HG02970 (cell line): Measurements from ENCODE around the gene TCHHL1.

ENCODE experiments used
- ATAC-seq: cut with Tn5 transposase; IDR thresholded peaks from one replicate; pipeline ENCODE4 v1.9.1; 2021; ENCODE audit warnings: mild to moderate bottlenecking, moderate library complexity, moderate number of reproducible peaks; ENCODE audit not compliant: unreplicated experiment, low FRiP score

The TCHHL1 gene

GRCh38 chr1:152042030-152042429 lies 46.8 kb downstream of the TCHHL1 start:
- no peak for ATAC-seq

- no peak for ATAC-seq
Measured at GRCh38 chr1:152039886-152040285, 49.0 kb downstream of the TCHHL1 start.

- no peak for ATAC-seq
Measured at GRCh38 chr1:152039461-152039860, 49.4 kb downstream of the TCHHL1 start.

- no peak for ATAC-seq
Measured at GRCh38 chr1:152038871-152039270, 50.0 kb downstream of the TCHHL1 start.

GRCh38 chr1:152036267-152037216 lies 52.3 kb downstream of the TCHHL1 start, which contains the start of gene S100A11:
S100A11 (minus strand) TSS chr1:152037004; CDS start chr1:152036915, 89 bp downstream.
- no peak for ATAC-seq

- no peak for ATAC-seq
Measured at GRCh38 chr1:152035539-152036266, 53.2 kb downstream of the TCHHL1 start.

- ATAC-seq = no peak
Measured at GRCh38 chr1:152034654-152035538, 54.0 kb downstream of the TCHHL1 start.

- no peak for ATAC-seq
Measured at GRCh38 chr1:152034324-152034653, 54.6 kb downstream of the TCHHL1 start.
